ENCODE data around the gene PNO1.

PNO1 gene

GRCh38 chr2:68190991-68191731 lies 33.5 kb downstream of the PNO1 start:
- Histone ChIP-seq H3K36me3 (peaks cover 3% of the 10 kb centered on the region; the same call in 1 of the 2 replicates), H3K4me3 (ENCODE audit: low read depth, low read length) (no peak overlapping the region), H3K4me1 (no peaks in the 10 kb centered on the region), H3K27me3 (no peaks in the 10 kb centered on the region), H3K9me3 (no peaks in the 10 kb centered on the region)
- TF ChIP-seq, protein P1, sequence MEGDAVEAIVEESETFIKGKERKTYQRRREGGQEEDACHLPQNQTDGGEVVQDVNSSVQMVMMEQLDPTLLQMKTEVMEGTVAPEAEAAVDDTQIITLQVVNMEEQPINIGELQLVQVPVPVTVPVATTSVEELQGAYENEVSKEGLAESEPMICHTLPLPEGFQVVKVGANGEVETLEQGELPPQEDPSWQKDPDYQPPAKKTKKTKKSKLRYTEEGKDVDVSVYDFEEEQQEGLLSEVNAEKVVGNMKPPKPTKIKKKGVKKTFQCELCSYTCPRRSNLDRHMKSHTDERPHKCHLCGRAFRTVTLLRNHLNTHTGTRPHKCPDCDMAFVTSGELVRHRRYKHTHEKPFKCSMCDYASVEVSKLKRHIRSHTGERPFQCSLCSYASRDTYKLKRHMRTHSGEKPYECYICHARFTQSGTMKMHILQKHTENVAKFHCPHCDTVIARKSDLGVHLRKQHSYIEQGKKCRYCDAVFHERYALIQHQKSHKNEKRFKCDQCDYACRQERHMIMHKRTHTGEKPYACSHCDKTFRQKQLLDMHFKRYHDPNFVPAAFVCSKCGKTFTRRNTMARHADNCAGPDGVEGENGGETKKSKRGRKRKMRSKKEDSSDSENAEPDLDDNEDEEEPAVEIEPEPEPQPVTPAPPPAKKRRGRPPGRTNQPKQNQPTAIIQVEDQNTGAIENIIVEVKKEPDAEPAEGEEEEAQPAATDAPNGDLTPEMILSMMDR (IDR thresholded peaks at IDR 0.05; ENCODE audit: low read depth, low read length): no peak
- no peak for DNase-seq

GRCh38 chr2:68193144-68193543 lies 35.5 kb downstream of the PNO1 start:
- TF ChIP-seq, protein P1 (IDR thresholded peaks at IDR 0.05; ENCODE audit: low read depth, low read length): no peak
- Histone ChIP-seq H3K9me3 (no peaks in the 10 kb centered on the region), H3K27me3 (no peaks in the 10 kb centered on the region), H3K4me1 (no peaks in the 10 kb centered on the region), H3K36me3 (no peaks in the 10 kb centered on the region), H3K4me3 (ENCODE audit: low read depth, low read length) (no peak overlapping the region)
- DNase-seq: no peak

DNA sequence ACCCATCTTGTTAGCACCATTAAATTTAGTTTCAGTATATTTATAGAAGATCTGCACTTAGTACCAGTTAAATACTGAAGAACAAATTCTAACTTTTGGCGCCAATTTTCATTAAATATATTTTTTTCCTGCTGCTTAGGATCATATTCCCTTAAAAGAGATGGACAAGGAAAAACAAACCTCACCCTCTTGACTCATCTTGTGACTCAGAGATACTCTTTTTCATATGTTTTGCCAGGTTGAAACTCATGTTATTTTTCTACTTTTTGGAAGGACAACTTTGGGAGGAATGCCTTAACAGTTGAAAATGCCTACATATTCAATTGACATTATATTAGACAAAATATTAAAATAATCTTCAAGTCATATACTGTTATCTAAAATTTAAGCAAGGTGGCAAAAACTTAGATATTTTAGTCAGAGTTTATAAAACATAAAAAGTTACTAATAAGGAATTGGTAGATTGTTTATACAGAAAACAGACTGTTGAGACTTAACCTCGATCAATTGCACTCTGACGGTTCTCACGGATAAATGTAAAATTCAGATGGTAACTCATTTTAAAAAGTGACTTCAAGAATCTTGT lies 36.2 kb downstream of the PNO1 start:
- Histone ChIP-seq H3K4me3 (ENCODE audit: low read depth, low read length) (no peak overlapping the region), H3K4me1 (no peaks in the 10 kb centered on the region), H3K9me3 (no peaks in the 10 kb centered on the region), H3K36me3 (no peaks in the 10 kb centered on the region), H3K27me3 (no peaks in the 10 kb centered on the region)
- DNase-seq: no peak
- TF ChIP-seq, protein P1 (IDR thresholded peaks at IDR 0.05; ENCODE audit: low read depth, low read length): no peak

GRCh38 chr2:68195096-68195495 lies 37.4 kb downstream of the PNO1 start:
- no peaks in the 10 kb centered on the region for H3K9me3 ChIP-seq
- H3K36me3 ChIP-seq: no peaks in the 10 kb centered on the region
- H3K27me3 ChIP-seq: no peaks in the 10 kb centered on the region
- no peaks in the 10 kb centered on the region for H3K4me1 ChIP-seq
- DNase-seq: no peak
- TF ChIP-seq, protein P1 (IDR thresholded peaks at IDR 0.05; ENCODE audit: low read depth, low read length): no peak
- H3K4me3 ChIP-seq (ENCODE audit: low read depth, low read length): no peak overlapping the region

- Histone ChIP-seq H3K9me3 (no peaks in the 10 kb centered on the region), H3K36me3 (no peaks in the 10 kb centered on the region), H3K4me1 (no peaks in the 10 kb centered on the region), H3K4me3 (ENCODE audit: low read depth, low read length) (no peak overlapping the region), H3K27me3 (no peaks in the 10 kb centered on the region)
- DNase-seq: no peak
- TF ChIP-seq, protein P1 (IDR thresholded peaks at IDR 0.05; ENCODE audit: low read depth, low read length): no peak
Observed at GRCh38 chr2:68196120-68196716, 38.5 kb downstream of the PNO1 start.

Data from BE2C (cell line).